Vagina (tissue), 2 donors: ENCODE measurements around the gene KLHL6. TPM values are rescaled to one million over a fixed set of nuclear protein-coding genes. Genes with fewer than 3 reads are reported as not detected.

ENCODE experiments used
- DNase-seq, 2 donors: peaks; one replicate each; pipeline ENCODE4 v3.0.0-alpha.2; 2017; ENCODE audit errors: extremely low spot score in 2 of 2
- H3K27ac ChIP-seq: fragments of 200-600 bp; sonication (generic); one replicate; pipeline ENCODE4 v1.5.1; 2019
- H3K27me3 ChIP-seq: fragments of 200-600 bp; sonication (generic); one replicate; pipeline ENCODE4 v1.5.1; 2019
- H3K36me3 ChIP-seq, 2 donors: fragments of 200-600 bp; sonication (generic); one replicate each; pipeline ENCODE4 v1.5.1; 2017 to 2019
- H3K4me1 ChIP-seq: fragments of 200-600 bp; sonication (generic); one replicate; pipeline ENCODE4 v1.5.1; 2019
- H3K4me3 ChIP-seq, 2 donors: fragments of 200-600 bp; sonication (generic); 1 replicate in 1 of 2; 2 replicates in 1 of 2; pipeline ENCODE4 v1.5.1; 2016 to 2019
- H3K9me3 ChIP-seq: fragments of 200-600 bp; sonication (generic); one replicate; pipeline ENCODE4 v1.5.1; 2019
- CTCF ChIP-seq, 3 experiments: fragments of 450-650 bp in 2 of 3; fragments of 200-600 bp in 1 of 3; sonication (generic) in 1 of 3; IDR thresholded peaks; one replicate each; pipeline ENCODE4 v1.5.1; 2017 to 2019; ENCODE audit warnings: antibody characterized with exemption in 3 of 3, mild to moderate bottlenecking in 2 of 3, moderate library complexity in 2 of 3
- POLR2A ChIP-seq, 2 donors: fragments of 450-650 bp; IDR thresholded peaks; one replicate each; pipeline ENCODE4 v1.6.1; 2017; ENCODE audit warnings: antibody characterized with exemption in 2 of 2, mild to moderate bottlenecking in 2 of 2, moderate library complexity in 2 of 2
- POLR2AphosphoS5 ChIP-seq, 2 donors: sonication (generic); formaldehyde crosslinking; IDR thresholded peaks; one replicate each; pipeline ENCODE4 v1.9.0; 2017; ENCODE audit warnings: antibody characterized with exemption in 2 of 2, mild to moderate bottlenecking in 2 of 2, low read depth in 1 of 2; ENCODE audit not compliant: insufficient read depth in 1 of 2
- intact Hi-C: fragments of 100-400 bp; cut with DNase I; formaldehyde crosslinking; loops from one replicate; pipeline ENCODE4 v1.15.1; 2023
- total RNA-seq: library from RNA; depleted of rRNA; stranded (reverse); fragments of >200 nt; gene quantifications from one replicate; pipeline ENCODE4 v1.2.3, GENCODE V29; 2016

KLHL6 gene
- total RNA-seq, 1 donor from 2014 or later = 1.7 TPM

GRCh38 chr3:183487016-183487415 is 68.5 kb downstream of the KLHL6 start:
- no peak overlapping the region for H3K27ac ChIP-seq
- no peaks in the 10 kb centered on the region for H3K9me3 ChIP-seq
- no peak overlapping the region for H3K4me3 ChIP-seq
- no peak for TF ChIP-seq CTCF (IDR thresholded peaks at IDR 0.05)
- TF ChIP-seq POLR2AphosphoS5 (IDR thresholded peaks at IDR 0.05; ENCODE audit: insufficient read depth in 1 of 2, low read depth in 1 of 2) = no peak
- TF ChIP-seq POLR2A (IDR thresholded peaks at IDR 0.05) = no peak
- no peaks in the 10 kb centered on the region for H3K27me3 ChIP-seq
- no peaks in the 10 kb centered on the region for H3K36me3 ChIP-seq
- intact Hi-C loops = no loop called here
- peak; percentile 46 to 67 for DNase-seq
- H3K4me1 ChIP-seq = no peaks in the 10 kb centered on the region

GRCh38 chr3:183486472-183486871 is 69.0 kb downstream of the KLHL6 start:
- TF ChIP-seq POLR2AphosphoS5 (IDR thresholded peaks at IDR 0.05; ENCODE audit: insufficient read depth in 1 of 2, low read depth in 1 of 2) (no peak), POLR2A (IDR thresholded peaks at IDR 0.05) (no peak), CTCF (IDR thresholded peaks at IDR 0.05) (no peak)
- intact Hi-C loops = no loop called here
- peak in 1 of 2 donors; percentile 77 for DNase-seq
- H3K4me3 ChIP-seq = no peak overlapping the region
- H3K9me3 ChIP-seq = no peaks in the 10 kb centered on the region
- H3K4me1 ChIP-seq = no peaks in the 10 kb centered on the region
- no peaks in the 10 kb centered on the region for H3K36me3 ChIP-seq
- no peak overlapping the region for H3K27ac ChIP-seq
- no peaks in the 10 kb centered on the region for H3K27me3 ChIP-seq

- TF ChIP-seq CTCF (IDR thresholded peaks at IDR 0.05) (no peak), POLR2A (IDR thresholded peaks at IDR 0.05) (no peak), POLR2AphosphoS5 (IDR thresholded peaks at IDR 0.05; ENCODE audit: insufficient read depth in 1 of 2, low read depth in 1 of 2) (no peak)
- H3K9me3 ChIP-seq = no peaks in the 10 kb centered on the region
- no peaks in the 10 kb centered on the region for H3K27me3 ChIP-seq
- no peaks in the 10 kb centered on the region for H3K4me1 ChIP-seq
- H3K36me3 ChIP-seq = no peaks in the 10 kb centered on the region
- DNase-seq = no peak
- intact Hi-C loops = no loop called here
- no peak overlapping the region for H3K27ac ChIP-seq
- H3K4me3 ChIP-seq = no peak overlapping the region
These were observed 69.9 kb downstream of the KLHL6 start for GRCh38 chr3:183485585-183485984.

- H3K36me3 ChIP-seq = no peaks in the 10 kb centered on the region
- intact Hi-C loops = no loop called here
- H3K27me3 ChIP-seq = no peaks in the 10 kb centered on the region
- no peak overlapping the region for H3K4me3 ChIP-seq
- TF ChIP-seq POLR2AphosphoS5 (IDR thresholded peaks at IDR 0.05; ENCODE audit: insufficient read depth in 1 of 2, low read depth in 1 of 2) (no peak), POLR2A (IDR thresholded peaks at IDR 0.05) (no peak), CTCF (IDR thresholded peaks at IDR 0.05) (no peak)
- DNase-seq = no peak
- no peak overlapping the region for H3K27ac ChIP-seq
- no peaks in the 10 kb centered on the region for H3K9me3 ChIP-seq
- no peaks in the 10 kb centered on the region for H3K4me1 ChIP-seq
These were observed 70.4 kb downstream of the KLHL6 start for GRCh38 chr3:183485093-183485492.

GRCh38 chr3:183484431-183485075 is 71.0 kb downstream of the KLHL6 start:
- intact Hi-C loops = no loop called here
- Histone ChIP-seq H3K27me3 (no peaks in the 10 kb centered on the region), H3K27ac (no peak overlapping the region), H3K4me3 (no peak overlapping the region), H3K36me3 (no peaks in the 10 kb centered on the region), H3K4me1 (no peaks in the 10 kb centered on the region), H3K9me3 (no peaks in the 10 kb centered on the region)
- no peak for TF ChIP-seq POLR2A (IDR thresholded peaks at IDR 0.05)
- peak in 1 of 2 donors; percentile 52 for DNase-seq
